K562 (cell line): ENCODE results near the gene PRDM2. TPM values are rescaled to one million over a fixed set of nuclear protein-coding genes. Genes with fewer than 3 reads are reported as not detected.

ENCODE experiments used
- ATAC-seq: fragments of 200-7000 bp; cut with Tn5 transposase; 3 replicates; pipeline ENCODE4 v1.9.1; 2020; ENCODE audit warnings: moderate library complexity
- BruUV-seq: library from RNA; stranded (reverse); fragments of 400-500 nt; replicated peaks from 2 replicates; lab custom pipeline; 2021; lab: Mats Ljungman, UMichigan
- CTCF ChIA-PET: fragments of 300-600 bp; formaldehyde crosslinking; extraction: SDS; loops from one replicate; lab custom pipeline; 2021; ENCODE audit warnings: low intra/inter-chr PET ratio; lab: Yijun Ruan, JAX
- POLR2A ChIA-PET: fragments of 300-600, 350-650 bp; sonication (Branson Sonifier 250); formaldehyde crosslinking; extraction: SDS; loops from one replicate; lab custom pipeline; 2021; ENCODE audit warnings: antibody characterized with exemption, inconsistent platforms; lab: Yijun Ruan, JAX
- DNase-seq, 4 experiments: peaks; one replicate each; pipeline versions ENCODE4 v3.0.0 to v3.0.0-alpha.2; 2011 to 2018; ENCODE audit warnings: low spot score in 3 of 4, mixed read lengths in 3 of 4; ENCODE audit errors: extremely low read depth in 1 of 4
- FAIRE-seq: peaks from 2 replicates; lab custom pipeline; 2011; peaks lifted over from hg19 to GRCh38; lab: Jason Lieb, UNC
- H2AFZ ChIP-seq: 2 replicates; pipeline ENCODE4 v1.6.0; 2011; ENCODE audit warnings: low read depth, low read length, control low read depth, inconsistent platforms
- H3K27ac ChIP-seq: fragments of 200-600 bp; 3 replicates; pipeline ENCODE4 v1.8.0; 2011; ENCODE audit warnings: low read depth, mild to moderate bottlenecking, control low read depth, inconsistent platforms, low read length, moderate library complexity, mixed read lengths; ENCODE audit errors: extremely low read depth
- H3K27me3 ChIP-seq, 2 experiments: fragments of 300-600 bp in 1 of 2; 2 replicates in 1 of 2; 3 replicates in 1 of 2; pipeline versions ENCODE4 v1.6.0 to v1.8.0; 2011; ENCODE audit warnings: inconsistent platforms in 2 of 2, low read length in 2 of 2, mild to moderate bottlenecking in 1 of 2, mixed read lengths in 1 of 2, moderate library complexity in 1 of 2; ENCODE audit not compliant: control insufficient read depth in 2 of 2, insufficient read depth in 2 of 2
- H3K36me3 ChIP-seq: fragments of 300-600 bp; 3 replicates; pipeline ENCODE4 v1.8.0; 2011; ENCODE audit warnings: mild to moderate bottlenecking, low read length, inconsistent platforms; ENCODE audit not compliant: control insufficient read depth, insufficient read depth
- H3K4me1 ChIP-seq, 2 experiments: fragments of 200-600 bp in 1 of 2; replicated peaks in 1 of 2; 2 replicates in 1 of 2; 3 replicates in 1 of 2; pipeline versions ENCODE4 v1.5.1 to v1.8.0; 2011; ENCODE audit warnings: inconsistent platforms in 2 of 2, low read length in 2 of 2, mild to moderate bottlenecking in 1 of 2, mixed read lengths in 1 of 2, moderate library complexity in 1 of 2; ENCODE audit not compliant: control insufficient read depth in 2 of 2, insufficient read depth in 2 of 2
- H3K4me2 ChIP-seq: 2 replicates; pipeline ENCODE4 v1.6.1; 2011; ENCODE audit warnings: low read length, control low read depth, inconsistent platforms, mixed read lengths; ENCODE audit not compliant: insufficient read depth
- H3K4me3 ChIP-seq: fragments of 200-600 bp; sonication (generic), shearing (Covaris generic); 2 replicates; pipeline ENCODE4 v1.5.1; 2016; ENCODE audit warnings: control low read depth, inconsistent platforms
- H3K79me2 ChIP-seq: fragments of 200-600 bp; 3 replicates; pipeline ENCODE4 v1.8.0; 2011; ENCODE audit warnings: low read length, inconsistent platforms; ENCODE audit not compliant: control insufficient read depth, insufficient read depth
- H3K9ac ChIP-seq, 2 experiments: 2 replicates each; pipeline versions ENCODE4 v1.6.0 to v1.6.1; 2011; ENCODE audit warnings: low read depth in 2 of 2, low read length in 2 of 2, control low read depth in 1 of 2, inconsistent platforms in 1 of 2, mild to moderate bottlenecking in 1 of 2, mixed read lengths in 1 of 2; ENCODE audit not compliant: insufficient read depth in 1 of 2
- H3K9me1 ChIP-seq: one replicate; pipeline ENCODE4 v1.6.0; 2011; ENCODE audit warnings: inconsistent platforms, mild to moderate bottlenecking, low read length, moderate library complexity; ENCODE audit not compliant: control insufficient read depth, insufficient read depth
- H3K9me3 ChIP-seq: replicated peaks from 2 replicates; pipeline ENCODE4 v1.5.1; 2011; ENCODE audit warnings: low read depth, low read length, inconsistent platforms; ENCODE audit not compliant: control insufficient read depth, insufficient read depth
- H4K20me1 ChIP-seq: replicated peaks from 2 replicates; pipeline ENCODE4 v1.6.1; 2011; ENCODE audit warnings: low read length, inconsistent platforms, mixed read lengths; ENCODE audit not compliant: control insufficient read depth, insufficient read depth
- DLX4 ChIP-seq: fragments of 250-450 bp; sonication (Bioruptor Pico); IDR thresholded peaks from 2 replicates; pipeline ENCODE4 v1.6.1; 2021; ENCODE audit warnings: mild to moderate bottlenecking
- E2F4 ChIP-seq: sonication (generic); formaldehyde crosslinking; IDR thresholded peaks from 2 replicates; pipeline ENCODE4 v1.8.0; 2022; ENCODE audit warnings: mild to moderate bottlenecking, low read depth, missing genetic modification reagents
- GATA2 ChIP-seq: sonication (generic); formaldehyde crosslinking; IDR thresholded peaks from 2 replicates; pipeline ENCODE4 v1.4.0; 2020; ENCODE audit warnings: mild to moderate bottlenecking, missing genetic modification reagents
- MBD1 ChIP-seq: fragments of 250-450 bp; sonication (Bioruptor Pico); IDR thresholded peaks from 2 replicates; pipeline ENCODE4 v1.8.0; 2022; ENCODE audit warnings: inconsistent platforms
- PBX2 ChIP-seq, 2 experiments: IDR thresholded peaks in 1 of 2; conservative IDR thresholded peaks in 1 of 2; 2 replicates each; pipeline ENCODE4 v1.6.1; 2016; ENCODE audit warnings: low read depth in 2 of 2, mild to moderate bottlenecking in 1 of 2, missing compliant biosample characterization in 1 of 2, missing genetic modification characterization in 1 of 2, moderate library complexity in 1 of 2
- PHB ChIP-seq: fragments of 250-450 bp; sonication (Bioruptor Pico); IDR thresholded peaks from 2 replicates; pipeline ENCODE4 v1.5.0; 2021
- PHF20 ChIP-seq: fragments of 450-650 bp; IDR thresholded peaks from 2 replicates; pipeline ENCODE4 v1.6.1; 2018; ENCODE audit not compliant: partially characterized antibody
- RBM14 ChIP-seq: fragments of 200-400 bp; formaldehyde crosslinking; IDR thresholded peaks from 2 replicates; pipeline ENCODE4 v1.6.1; 2018; ENCODE audit warnings: low read depth, mild to moderate bottlenecking, low read length, moderate library complexity, borderline replicate concordance; ENCODE audit not compliant: insufficient read depth
- WGBS: fragments of 100-300 bp; shearing (Covaris generic); methylation state at CpG from one replicate; pipeline ENCODE4 v1.1.6; 2016; ENCODE audit warnings: low coverage, mixed read lengths; ENCODE audit not compliant: insufficient coverage; ENCODE audit errors: missing lambda C conversion rate; 5-methylcytosine and 5-hydroxymethylcytosine counted together
- in situ Hi-C: fragments of 300-500 bp; cut with MboI; formaldehyde crosslinking; loops from 4 replicates; pipeline ENCODE4 v1.15.0; 2018; ENCODE audit warnings: inconsistent platforms, mixed read lengths
- intact Hi-C: fragments of 100-400 bp; cut with micrococcal nuclease; formaldehyde crosslinking; loops from 2 replicates; pipeline ENCODE4 v1.14.2; 2022
- polyA plus RNA-seq, 8 experiments: library from polyadenylated mRNA; depleted of rRNA in 4 of 8; stranded (reverse) in 5 of 8; unstranded in 3 of 8; fragments of >200 nt; fragmentation: Nextera tagmentation in 2 of 8; fragmentation: Illumina TruSeq in 1 of 8; extraction: Ambion mirVana in 2 of 8; extraction: Trizol in 1 of 8; gene quantifications; 2 replicates each; pipeline versions ENCODE4 v1.2.1 to v1.2.3, GENCODE V29; 2011 to 2014; ENCODE audit warnings: inconsistent platforms in 1 of 8, missing spikeins in 1 of 8
- total RNA-seq, 7 experiments: library from RNA; depleted of rRNA in 6 of 7; stranded (reverse); fragments of >200 nt in 6 of 7; fragmentation: Illumina TruSeq in 2 of 7; extraction: Trizol in 2 of 7; gene quantifications; 2 replicates each; pipeline versions ENCODE4 v1.2.1 to v1.2.3, GENCODE V29; 2011 to 2021; ENCODE audit warnings: low replicate concordance in 1 of 7

PRDM2 gene
- total and polyA plus RNA-seq, 9 of the 15 experiments (the other 6 are each of a cell fraction or from before 2014, with no cell fraction given) = 5.4 to 27.6 (median 12.5) TPM

- ATAC-seq (no peak), DNase-seq (no peak), FAIRE-seq (no peak)
- in situ Hi-C loops (no loop called here), intact Hi-C loops (no loop called here)
- Histone ChIP-seq H3K27ac (no peak overlapping the region), H3K4me2 (no peak overlapping the region), H4K20me1 (no peaks in the 10 kb centered on the region), H3K4me3 (no peak overlapping the region), H3K36me3 (no peaks in the 10 kb centered on the region), H3K27me3 (peaks cover 26 to 48% of the 10 kb centered on the region in 2 experiments), H3K9me3 (peaks cover 2% of the 10 kb centered on the region; the same call in 1 of the 2 replicates), H3K9ac (no peak overlapping the region), H3K79me2 (no peaks in the 10 kb centered on the region), H2AFZ (peak overlapping the region; percentile 62), H3K4me1 (peaks cover 0 to 11% of the 10 kb centered on the region in 2 experiments; a peak in 2 of 5 replicates), H3K9me1 (no peaks in the 10 kb centered on the region)
- CTCF ChIA-PET = no interaction called here
- TF ChIP-seq E2F4 (CRISPR knock-in tag) = no peak
- TF ChIP-seq MBD1 (CRISPR knock-in tag) = no peak
- no peak for TF ChIP-seq GATA2 (CRISPR knock-in tag)
- no peak for TF ChIP-seq RBM14
- no peak for TF ChIP-seq PBX2 (CRISPR knock-in tag; IDR thresholded peaks at IDR 0.05; ENCODE audit: low read depth)
- TF ChIP-seq PBX2 (tag; conservative IDR thresholded peaks at IDR 0.05; ENCODE audit: low read depth) = no peak
- no peak for TF ChIP-seq DLX4
- no peak for TF ChIP-seq PHF20
- no peak for TF ChIP-seq PHB (CRISPR knock-in tag)
- no TSS peak for BruUV-seq
- POLR2A ChIA-PET = no interaction called here
- 60% methylated on average over 16 of the region's 16 CpGs for WGBS
These were observed 478 bp upstream of the PRDM2 start for GRCh38 chr1:13699510-13699909.
